Panc1 (cell line): ENCODE measurements around the gene ZNF609.

Experiments used
- POLR2AphosphoS5 ChIP-seq: IDR thresholded peaks from 2 replicates; pipeline ENCODE4 v1.6.1; 2012; ENCODE audit warnings: mild to moderate bottlenecking, low read depth, low read length, moderate library complexity
- SIN3A ChIP-seq: IDR thresholded peaks from 2 replicates; pipeline ENCODE4 v1.6.1; 2012; ENCODE audit warnings: low read depth, mild to moderate bottlenecking, low read length, moderate library complexity, borderline replicate concordance; ENCODE audit not compliant: insufficient read depth
- TF ChIP-seq, protein P1 (sequence below): fragments of 450-650 bp; IDR thresholded peaks from 2 replicates; pipeline ENCODE4 v1.5.1; 2017; ENCODE audit warnings: mild to moderate bottlenecking

- no peak for TF ChIP-seq POLR2AphosphoS5
- TF ChIP-seq SIN3A: no peak
- TF ChIP-seq, protein P1, sequence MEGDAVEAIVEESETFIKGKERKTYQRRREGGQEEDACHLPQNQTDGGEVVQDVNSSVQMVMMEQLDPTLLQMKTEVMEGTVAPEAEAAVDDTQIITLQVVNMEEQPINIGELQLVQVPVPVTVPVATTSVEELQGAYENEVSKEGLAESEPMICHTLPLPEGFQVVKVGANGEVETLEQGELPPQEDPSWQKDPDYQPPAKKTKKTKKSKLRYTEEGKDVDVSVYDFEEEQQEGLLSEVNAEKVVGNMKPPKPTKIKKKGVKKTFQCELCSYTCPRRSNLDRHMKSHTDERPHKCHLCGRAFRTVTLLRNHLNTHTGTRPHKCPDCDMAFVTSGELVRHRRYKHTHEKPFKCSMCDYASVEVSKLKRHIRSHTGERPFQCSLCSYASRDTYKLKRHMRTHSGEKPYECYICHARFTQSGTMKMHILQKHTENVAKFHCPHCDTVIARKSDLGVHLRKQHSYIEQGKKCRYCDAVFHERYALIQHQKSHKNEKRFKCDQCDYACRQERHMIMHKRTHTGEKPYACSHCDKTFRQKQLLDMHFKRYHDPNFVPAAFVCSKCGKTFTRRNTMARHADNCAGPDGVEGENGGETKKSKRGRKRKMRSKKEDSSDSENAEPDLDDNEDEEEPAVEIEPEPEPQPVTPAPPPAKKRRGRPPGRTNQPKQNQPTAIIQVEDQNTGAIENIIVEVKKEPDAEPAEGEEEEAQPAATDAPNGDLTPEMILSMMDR: no peak
Observed at GRCh38 chr15:64690008-64690407, 229.6 kb downstream of the ZNF609 start.
